Testis (tissue), 3 donors: ENCODE data around the gene STK33. TPM values are rescaled to one million over a fixed set of nuclear protein-coding genes. Genes with fewer than 3 reads are reported as not detected.

Experiments used
- DNase-seq: peaks from one replicate; pipeline ENCODE4 v3.0.0-alpha.2; 2019
- H3K27ac ChIP-seq, 2 donors: fragments of 200-600 bp; sonication (generic); one replicate each; pipeline ENCODE4 v1.5.1; 2019
- H3K27me3 ChIP-seq: fragments of 200-600 bp; sonication (generic); one replicate; pipeline ENCODE4 v1.5.1; 2019
- H3K36me3 ChIP-seq: fragments of 200-600 bp; sonication (generic); one replicate; pipeline ENCODE4 v1.5.1; 2017; ENCODE audit warnings: low read depth; ENCODE audit errors: missing control alignments
- H3K4me1 ChIP-seq: fragments of 200-600 bp; sonication (generic); one replicate; pipeline ENCODE4 v1.5.1; 2019
- H3K4me3 ChIP-seq, 2 donors: fragments of 200-600 bp; sonication (generic); one replicate each; pipeline ENCODE4 v1.5.1; 2017 to 2019
- H3K9me3 ChIP-seq: fragments of 200-600 bp; sonication (generic); one replicate; pipeline ENCODE4 v1.5.1; 2017
- CTCF ChIP-seq, 3 experiments: fragments of 450-650 bp in 2 of 3; fragments of 200-600 bp in 1 of 3; sonication (generic) in 1 of 3; IDR thresholded peaks; one replicate each; pipeline ENCODE4 v1.5.1; 2016 to 2019; ENCODE audit warnings: antibody characterized with exemption in 3 of 3, mild to moderate bottlenecking in 2 of 3, moderate library complexity in 1 of 3
- POLR2A ChIP-seq: fragments of 450-650 bp; IDR thresholded peaks from one replicate; pipeline ENCODE4 v1.6.1; 2017; ENCODE audit warnings: antibody characterized with exemption, mild to moderate bottlenecking, moderate library complexity
- WGBS, 2 donors: methylation state at CpG; one replicate each; pipeline ENCODE4 v1.1.5; 2018; 5-methylcytosine and 5-hydroxymethylcytosine counted together
- intact Hi-C: fragments of 100-400 bp; cut with DNase I; formaldehyde crosslinking; loops from one replicate; pipeline ENCODE4 v1.15.1; 2023; ENCODE audit warnings: low total_unique reads
- polyA plus RNA-seq: library from polyadenylated mRNA; stranded (reverse); fragments of 350-450 nt; fragmentation: Illumina TruSeq; extraction: RNeasy Lipid Tissue Mini Kit (QIAGEN cat#74804); gene quantifications from one replicate; pipeline ENCODE4 v1.2.3, GENCODE V29; 2014; ENCODE audit warnings: low read depth, low replicate concordance; ENCODE audit not compliant: insufficient read depth
- total RNA-seq, 2 donors: library from RNA; depleted of rRNA; stranded (reverse); fragments of >200 nt; gene quantifications; one replicate each; pipeline ENCODE4 v1.2.3, GENCODE V29; 2016

STK33 gene
- total and polyA plus RNA-seq, 3 donors from 2014 or later = 36.6 to 101 (median 49.9) TPM

DNA sequence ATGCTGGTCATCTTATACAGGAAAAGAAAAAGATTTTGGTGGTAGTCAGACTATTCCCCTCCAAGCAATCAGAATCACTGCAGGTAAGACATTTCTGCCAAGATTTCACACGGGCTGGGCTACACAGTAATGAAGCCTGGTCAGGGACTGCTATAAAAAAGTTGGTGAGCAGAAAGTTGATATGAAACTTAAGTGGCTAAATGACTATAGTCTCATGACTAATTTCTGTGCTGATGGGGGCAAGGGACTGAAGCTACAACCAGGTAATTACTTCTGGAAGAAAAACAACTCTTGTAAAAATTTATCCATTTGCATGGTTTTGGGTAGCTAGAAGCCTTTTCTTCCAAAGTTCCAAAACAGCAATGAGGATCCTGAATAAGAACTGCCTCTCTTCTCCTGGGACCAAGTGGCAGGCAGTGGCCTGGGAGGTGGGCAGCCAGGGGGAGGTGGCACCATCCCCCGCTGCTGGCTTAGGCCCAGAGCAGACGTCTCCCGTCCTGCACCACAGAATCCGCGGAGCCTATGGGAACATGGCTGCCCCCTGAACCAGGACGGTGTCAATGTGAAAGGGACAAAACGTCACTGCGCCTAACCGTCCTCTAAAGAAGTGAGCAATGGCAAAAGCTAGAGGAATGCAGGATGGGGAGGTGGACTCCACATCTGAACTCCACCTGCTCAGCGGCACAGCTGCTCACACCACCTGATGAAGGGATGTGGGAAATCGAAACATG, 207.7 kb downstream of the STK33 start:
- H3K27ac ChIP-seq = peak overlapping the region; percentile 33 to 66
- H3K4me3 ChIP-seq = no peak overlapping the region
- 70 to 93% methylated on average over 12 of the region's 12 CpGs for WGBS, 2 donors
- intact Hi-C loops = loop anchor here (10.0 kb wide), 1 partner anchor 179 kb away; no protein-coding TSS in a partner anchor
- TF ChIP-seq POLR2A (no peak), CTCF (IDR thresholded peaks at IDR 0.05) (no peak)
- no peaks in the 10 kb centered on the region for H3K36me3 ChIP-seq
- no peaks in the 10 kb centered on the region for H3K9me3 ChIP-seq
- peaks cover 36% of the 10 kb centered on the region for H3K4me1 ChIP-seq
- DNase-seq = no peak
- no peaks in the 10 kb centered on the region for H3K27me3 ChIP-seq

DNA sequence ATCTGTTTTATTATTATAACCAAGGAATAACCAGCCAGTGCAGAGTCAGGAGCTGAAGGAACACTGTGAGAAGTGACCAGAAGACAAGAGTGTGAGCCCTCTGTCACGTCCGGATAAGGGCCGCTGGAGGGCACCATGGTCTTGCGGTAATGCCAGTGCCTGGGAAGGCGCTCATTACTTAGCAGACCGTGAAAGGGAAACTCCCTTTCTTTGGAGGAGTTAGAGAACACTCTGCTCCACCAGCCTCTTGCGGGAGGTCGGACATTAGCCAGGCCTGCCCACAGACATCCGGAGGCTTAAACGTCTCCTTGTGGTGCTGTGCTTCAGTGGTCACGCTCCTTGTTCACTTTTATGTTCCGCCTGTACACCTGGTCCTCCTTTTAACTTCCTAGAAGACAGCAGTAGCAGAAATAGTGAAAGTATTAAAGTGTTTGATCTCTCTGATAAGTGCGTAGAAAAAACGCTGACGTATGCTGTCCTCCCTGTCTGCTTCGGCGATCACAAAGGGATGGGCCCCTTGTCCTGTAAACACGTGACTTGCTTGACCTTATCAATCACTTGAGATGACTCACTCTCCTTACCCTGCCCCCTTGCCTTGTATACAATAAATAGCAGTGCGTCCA, 209.7 kb downstream of the STK33 start:
- TF ChIP-seq CTCF (IDR thresholded peaks at IDR 0.05) = peak; percentile 20 to 40 (median 33)
- no peak for TF ChIP-seq POLR2A
- Histone ChIP-seq H3K27me3 (no peaks in the 10 kb centered on the region), H3K27ac (peak overlapping the region; percentile 63 to 77), H3K4me3 (no peak overlapping the region), H3K9me3 (no peaks in the 10 kb centered on the region), H3K4me1 (peaks cover 29% of the 10 kb centered on the region), H3K36me3 (no peaks in the 10 kb centered on the region)
- peak; percentile 91 for DNase-seq
- 55 to 64% methylated on average over 19 of the region's 19 CpGs for WGBS, 2 donors
- intact Hi-C loops = loop anchor here (10.0 kb wide), 1 partner anchor 180 kb away; no protein-coding TSS in a partner anchor

GRCh38 chr11:8383627-8384026, 210.4 kb downstream of the STK33 start:
- Histone ChIP-seq H3K27ac (peak overlapping the region in 1 of 2 donors; percentile 4), H3K4me1 (peaks cover 22% of the 10 kb centered on the region), H3K9me3 (no peaks in the 10 kb centered on the region), H3K36me3 (no peaks in the 10 kb centered on the region), H3K4me3 (no peak overlapping the region), H3K27me3 (no peaks in the 10 kb centered on the region)
- WGBS, 2 donors = 87 to 91% methylated on average over 3 of the region's 3 CpGs
- no peak for TF ChIP-seq CTCF (IDR thresholded peaks at IDR 0.05)
- intact Hi-C loops = loop anchor here (10.0 kb wide), 1 partner anchor 181 kb away; no protein-coding TSS in a partner anchor
- DNase-seq = no peak

DNA sequence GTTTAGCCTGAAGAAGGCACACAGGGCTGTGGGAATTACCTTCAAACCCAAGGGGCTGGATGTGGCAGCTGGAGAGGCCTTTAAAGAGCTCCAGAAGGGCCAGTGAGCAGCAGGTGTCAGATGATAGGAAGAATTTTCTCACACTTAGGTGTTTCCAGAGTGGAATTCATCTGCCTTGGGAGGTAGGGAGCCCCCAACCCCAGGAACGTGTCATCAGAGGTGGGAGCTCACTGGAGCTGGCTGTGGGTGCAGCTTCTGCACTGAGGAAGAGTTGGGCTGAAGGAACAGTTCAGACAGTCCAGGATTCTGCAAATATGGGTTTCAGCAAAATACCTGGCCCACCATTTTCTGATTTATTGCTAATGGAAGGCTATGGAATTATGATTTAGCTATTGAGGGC, 210.8 kb downstream of the STK33 start:
- TF ChIP-seq POLR2A (no peak), CTCF (IDR thresholded peaks at IDR 0.05) (no peak)
- intact Hi-C loops = loop anchor here (10.0 kb wide), 1 partner anchor 182 kb away; no protein-coding TSS in a partner anchor
- no peaks in the 10 kb centered on the region for H3K9me3 ChIP-seq
- no peak overlapping the region for H3K4me3 ChIP-seq
- no peak for DNase-seq
- no peaks in the 10 kb centered on the region for H3K27me3 ChIP-seq
- no peaks in the 10 kb centered on the region for H3K36me3 ChIP-seq
- no peak overlapping the region for H3K27ac ChIP-seq
- peaks cover 18% of the 10 kb centered on the region for H3K4me1 ChIP-seq
- 65 to 86% methylated on average over 1 of the region's 1 CpG for WGBS, 2 donors
